Activated T-cell treated with anti-CD3 and anti-CD28 coated beads, Interleukin-2, amount 50 U/mL, for 1 hour (primary cell): ENCODE results near the gene TMEM215.
"Not testable (repeated sequence)": the region's sequence is repeated elsewhere in the genome, so short reads cannot be mapped to it uniquely, and the experiment has no call there.

Experiments
- DNase-seq: peaks from one replicate; pipeline ENCODE4 v3.0.0-alpha.2; 2020

TMEM215 gene

GRCh38 chr9:32783168-32783891 is at the start of gene TMEM215:
Gene TMEM215 (plus strand): TSS chr9:32783540. CDS start chr9:32784184, 644 bp downstream.
- no peak for DNase-seq

GRCh38 chr9:32735476-32735875 is 47.9 kb upstream of the TMEM215 start:
- DNase-seq, result no peak

GRCh38 chr9:32737378-32737777 is 46.0 kb upstream of the TMEM215 start:
- DNase-seq, result no peak

DNA sequence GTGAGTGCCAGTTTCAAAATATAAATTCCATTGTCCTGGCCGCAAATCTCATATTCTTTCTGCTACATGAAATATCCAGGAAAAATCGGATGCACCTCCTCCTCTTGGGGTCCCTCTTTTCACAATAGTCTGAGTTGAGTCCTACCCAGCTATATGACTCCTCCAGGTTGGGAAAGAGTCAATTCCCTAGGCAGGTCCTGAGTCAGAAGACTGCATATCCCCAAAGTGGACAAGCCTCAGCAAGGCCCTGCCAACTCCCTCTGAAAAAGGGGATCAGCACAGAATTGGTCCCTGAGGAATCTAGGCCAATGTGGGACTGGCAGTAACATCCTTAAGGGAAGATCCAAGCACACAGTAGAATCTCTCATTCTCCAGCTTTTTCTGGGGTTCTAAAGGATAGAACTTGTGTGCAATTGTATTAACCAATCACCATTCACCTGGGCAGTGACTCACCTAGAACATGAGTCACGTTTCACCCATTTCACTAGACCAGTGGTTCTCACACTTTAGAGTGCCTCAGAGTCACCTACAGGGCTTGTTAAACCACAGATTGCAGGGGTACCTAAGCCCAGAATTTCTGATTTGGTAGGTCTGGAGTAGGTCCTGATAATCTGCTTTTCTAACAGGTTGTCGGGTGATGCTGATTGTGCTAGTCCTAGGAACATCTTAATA is 44.7 kb upstream of the TMEM215 start:
- no peak for DNase-seq

- no peak for DNase-seq
These were observed 41.6 kb upstream of the TMEM215 start for GRCh38 chr9:32741706-32742105.

DNA sequence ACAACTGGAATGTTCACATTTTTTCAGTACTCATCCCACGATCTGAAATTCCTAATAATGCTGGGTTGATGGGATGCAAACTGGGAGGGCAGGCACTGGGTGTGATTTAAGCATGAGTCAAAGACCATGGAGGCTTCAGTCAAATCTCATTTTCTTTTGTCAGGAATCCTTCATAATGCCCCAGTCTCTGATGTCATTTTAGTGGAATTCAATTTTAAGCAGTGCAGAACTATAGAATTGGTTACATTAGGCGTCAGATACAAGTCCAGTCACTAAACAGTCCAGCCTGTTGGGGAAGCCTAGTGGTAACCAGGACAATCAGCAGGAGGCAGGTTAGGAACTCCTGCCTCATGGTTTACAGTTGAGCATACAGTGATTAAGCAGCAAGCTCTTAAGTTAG is 41.0 kb upstream of the TMEM215 start:
- no peak for DNase-seq

GRCh38 chr9:32748013-32748412 is 35.3 kb upstream of the TMEM215 start:
- no peak for DNase-seq

GRCh38 chr9:32755730-32756129 is 27.6 kb upstream of the TMEM215 start:
- no peak for DNase-seq

GRCh38 chr9:32764139-32764538 is 19.2 kb upstream of the TMEM215 start:
- DNase-seq, result no peak

GRCh38 chr9:32775283-32775682 is 8.1 kb upstream of the TMEM215 start:
- no peak for DNase-seq

- DNase-seq, result no peak
These were observed 7.1 kb upstream of the TMEM215 start for GRCh38 chr9:32776201-32776600.

DNA sequence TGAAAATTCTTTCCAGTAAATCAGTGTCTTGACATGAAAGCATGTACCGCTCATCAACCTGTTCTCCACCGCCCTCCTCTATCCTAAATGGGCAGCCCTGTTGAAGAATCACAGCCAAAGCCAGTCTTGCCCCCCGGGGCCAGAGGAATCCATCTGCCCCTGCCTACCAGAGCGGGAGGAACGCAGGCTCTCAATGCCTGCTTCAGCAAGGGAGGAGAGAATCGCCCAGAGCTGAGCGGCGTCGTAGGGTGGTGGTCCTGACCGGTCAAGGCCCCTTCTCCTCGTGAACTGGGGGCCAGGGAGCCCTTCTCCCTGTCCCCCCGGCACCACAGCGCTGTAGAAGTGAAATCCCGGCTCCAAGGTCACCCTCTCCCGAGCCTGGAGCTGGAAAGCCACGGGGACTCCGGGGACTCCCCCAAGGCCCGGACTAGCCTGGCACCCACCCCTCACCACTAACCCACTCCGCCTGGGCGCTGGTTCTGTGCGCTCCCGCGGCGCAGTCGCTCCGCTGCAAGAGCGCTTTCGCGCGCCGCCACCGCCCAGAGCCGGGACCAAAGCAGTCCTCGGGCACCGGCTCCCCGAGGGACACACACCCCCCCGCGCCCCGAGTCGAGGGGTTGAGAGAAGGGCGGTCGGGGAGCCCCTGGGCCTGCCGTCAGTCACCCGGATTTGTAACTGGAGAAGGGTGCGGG is 718 bp upstream of the TMEM215 start:
- no peak for DNase-seq

DNA sequence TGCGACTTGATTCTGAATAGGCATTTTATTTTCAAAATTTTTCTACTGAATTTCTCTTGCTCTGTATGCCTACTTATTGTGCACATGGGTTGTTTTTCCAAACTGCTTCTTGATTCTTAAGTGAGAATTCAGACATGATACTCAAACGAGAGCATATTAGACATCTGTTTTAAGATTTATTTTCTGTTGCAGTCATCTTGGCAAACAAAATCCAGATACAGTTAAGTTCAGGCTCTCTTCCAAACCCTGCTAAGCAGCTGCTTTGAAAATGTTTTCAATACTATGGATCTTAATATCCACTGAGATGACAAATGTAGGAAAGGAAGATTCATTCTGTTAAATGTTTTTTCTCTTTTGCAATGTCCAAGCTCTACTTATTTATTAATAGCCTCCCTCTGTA is 4.5 kb downstream of the TMEM215 start:
- DNase-seq, result no peak

DNA sequence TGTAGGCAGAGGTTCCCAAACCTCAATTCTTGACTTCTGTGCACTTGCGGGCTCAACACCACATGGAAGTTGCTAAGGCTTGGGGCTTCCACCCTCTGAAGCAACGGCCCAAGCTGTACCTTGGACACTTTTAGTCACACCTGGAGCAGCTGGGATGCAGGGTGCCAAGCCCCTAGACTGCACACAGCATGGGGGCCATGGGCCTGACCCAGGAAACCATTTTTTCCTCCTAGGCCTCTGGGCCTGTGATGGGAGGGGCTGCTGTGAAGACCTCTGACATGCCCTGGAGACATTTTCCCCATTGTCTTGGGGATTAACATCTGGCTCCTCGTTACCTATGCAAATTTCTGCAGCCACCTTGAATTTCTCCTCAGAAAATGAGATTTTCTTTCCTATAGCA is 12.7 kb downstream of the TMEM215 start:
- not testable (repeated sequence) for DNase-seq

- DNase-seq, result no peak
These were observed 18.2 kb downstream of the TMEM215 start for GRCh38 chr9:32801530-32801929.

GRCh38 chr9:32807217-32807616 is 23.9 kb downstream of the TMEM215 start:
- no peak for DNase-seq

DNA sequence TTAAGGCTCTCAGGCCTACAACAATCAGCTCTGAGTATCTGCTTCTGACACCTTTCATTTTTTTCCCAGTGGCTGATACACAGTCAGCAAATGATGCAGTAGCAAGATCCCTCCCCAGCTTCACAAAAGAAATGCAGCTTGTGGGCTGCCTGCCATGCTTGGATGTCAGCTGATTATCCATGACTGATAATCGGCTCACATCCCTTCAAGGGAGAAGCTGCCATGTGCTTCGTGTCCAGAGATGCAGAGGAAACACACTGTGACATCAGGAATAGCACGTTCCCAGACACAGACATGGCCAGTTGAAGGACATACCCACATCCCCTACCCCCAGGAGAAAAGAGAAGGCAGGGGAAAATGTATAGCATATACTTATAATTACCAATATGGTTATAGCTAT is 27.9 kb downstream of the TMEM215 start:
- no peak for DNase-seq

DNA sequence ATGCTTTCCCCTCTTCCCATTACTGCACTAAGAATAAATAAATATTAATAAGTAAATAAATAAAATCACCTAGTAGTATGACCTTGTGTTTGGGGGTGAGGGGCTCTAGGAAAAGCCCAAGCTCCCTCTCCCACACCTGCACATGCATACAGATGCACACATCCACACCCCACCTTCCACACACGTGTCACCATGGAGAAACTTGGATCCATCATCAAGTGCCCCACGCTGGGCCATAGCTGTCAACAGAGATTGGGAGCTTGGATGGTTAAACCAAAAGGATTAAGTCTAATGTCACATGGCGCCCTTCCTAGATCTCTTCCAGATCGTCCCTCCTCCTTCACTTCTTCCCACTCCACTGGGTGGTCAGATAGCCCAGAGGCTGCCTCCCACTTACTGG is 37.0 kb downstream of the TMEM215 start:
- DNase-seq, result no peak

- DNase-seq, result no peak
These were observed 39.8 kb downstream of the TMEM215 start for GRCh38 chr9:32823101-32823500.

GRCh38 chr9:32823551-32823950 is 40.2 kb downstream of the TMEM215 start:
- no peak for DNase-seq

GRCh38 chr9:32825203-32825602 is 41.9 kb downstream of the TMEM215 start:
- no peak for DNase-seq

GRCh38 chr9:32828861-32829260 is 45.5 kb downstream of the TMEM215 start:
- DNase-seq, result no peak

GRCh38 chr9:32832346-32832745 is 49.0 kb downstream of the TMEM215 start:
- DNase-seq, result no peak
